K562 (cell line): Measurements from ENCODE around the gene PILRA. TPM values are rescaled to one million over a fixed set of nuclear protein-coding genes. Genes with fewer than 3 reads are reported as not detected.

Experiments used
- ATAC-seq: fragments of 200-7000 bp; cut with Tn5 transposase; 3 replicates; pipeline ENCODE4 v1.9.1; 2020; ENCODE audit warnings: moderate library complexity
- BruUV-seq: library from RNA; stranded (reverse); fragments of 400-500 nt; replicated peaks from 2 replicates; lab custom pipeline; 2021; lab: Mats Ljungman, UMichigan
- CTCF ChIA-PET: fragments of 300-600 bp; formaldehyde crosslinking; extraction: SDS; loops from one replicate; lab custom pipeline; 2021; ENCODE audit warnings: low intra/inter-chr PET ratio; lab: Yijun Ruan, JAX
- POLR2A ChIA-PET: fragments of 300-600, 350-650 bp; sonication (Branson Sonifier 250); formaldehyde crosslinking; extraction: SDS; loops from one replicate; lab custom pipeline; 2021; ENCODE audit warnings: antibody characterized with exemption, inconsistent platforms; lab: Yijun Ruan, JAX
- DNase-seq, 4 experiments: peaks; one replicate each; pipeline versions ENCODE4 v3.0.0 to v3.0.0-alpha.2; 2011 to 2018; ENCODE audit warnings: low spot score in 3 of 4, mixed read lengths in 3 of 4; ENCODE audit errors: extremely low read depth in 1 of 4
- FAIRE-seq: peaks from 2 replicates; lab custom pipeline; 2011; peaks lifted over from hg19 to GRCh38; lab: Jason Lieb, UNC
- H2AFZ ChIP-seq: 2 replicates; pipeline ENCODE4 v1.6.0; 2011; ENCODE audit warnings: low read depth, low read length, control low read depth, inconsistent platforms
- H3K27ac ChIP-seq: fragments of 200-600 bp; 3 replicates; pipeline ENCODE4 v1.8.0; 2011; ENCODE audit warnings: low read depth, mild to moderate bottlenecking, control low read depth, inconsistent platforms, low read length, moderate library complexity, mixed read lengths; ENCODE audit errors: extremely low read depth
- H3K27me3 ChIP-seq, 2 experiments: fragments of 300-600 bp in 1 of 2; 2 replicates in 1 of 2; 3 replicates in 1 of 2; pipeline versions ENCODE4 v1.6.0 to v1.8.0; 2011; ENCODE audit warnings: inconsistent platforms in 2 of 2, low read length in 2 of 2, mild to moderate bottlenecking in 1 of 2, mixed read lengths in 1 of 2, moderate library complexity in 1 of 2; ENCODE audit not compliant: control insufficient read depth in 2 of 2, insufficient read depth in 2 of 2
- H3K36me3 ChIP-seq: fragments of 300-600 bp; 3 replicates; pipeline ENCODE4 v1.8.0; 2011; ENCODE audit warnings: mild to moderate bottlenecking, low read length, inconsistent platforms; ENCODE audit not compliant: control insufficient read depth, insufficient read depth
- H3K4me1 ChIP-seq, 2 experiments: fragments of 200-600 bp in 1 of 2; replicated peaks in 1 of 2; 2 replicates in 1 of 2; 3 replicates in 1 of 2; pipeline versions ENCODE4 v1.5.1 to v1.8.0; 2011; ENCODE audit warnings: inconsistent platforms in 2 of 2, low read length in 2 of 2, mild to moderate bottlenecking in 1 of 2, mixed read lengths in 1 of 2, moderate library complexity in 1 of 2; ENCODE audit not compliant: control insufficient read depth in 2 of 2, insufficient read depth in 2 of 2
- H3K4me2 ChIP-seq: 2 replicates; pipeline ENCODE4 v1.6.1; 2011; ENCODE audit warnings: low read length, control low read depth, inconsistent platforms, mixed read lengths; ENCODE audit not compliant: insufficient read depth
- H3K4me3 ChIP-seq: fragments of 200-600 bp; sonication (generic), shearing (Covaris generic); 2 replicates; pipeline ENCODE4 v1.5.1; 2016; ENCODE audit warnings: control low read depth, inconsistent platforms
- H3K79me2 ChIP-seq: fragments of 200-600 bp; 3 replicates; pipeline ENCODE4 v1.8.0; 2011; ENCODE audit warnings: low read length, inconsistent platforms; ENCODE audit not compliant: control insufficient read depth, insufficient read depth
- H3K9ac ChIP-seq, 2 experiments: 2 replicates each; pipeline versions ENCODE4 v1.6.0 to v1.6.1; 2011; ENCODE audit warnings: low read depth in 2 of 2, low read length in 2 of 2, control low read depth in 1 of 2, inconsistent platforms in 1 of 2, mild to moderate bottlenecking in 1 of 2, mixed read lengths in 1 of 2; ENCODE audit not compliant: insufficient read depth in 1 of 2
- H3K9me1 ChIP-seq: one replicate; pipeline ENCODE4 v1.6.0; 2011; ENCODE audit warnings: inconsistent platforms, mild to moderate bottlenecking, low read length, moderate library complexity; ENCODE audit not compliant: control insufficient read depth, insufficient read depth
- H3K9me3 ChIP-seq: replicated peaks from 2 replicates; pipeline ENCODE4 v1.5.1; 2011; ENCODE audit warnings: low read depth, low read length, inconsistent platforms; ENCODE audit not compliant: control insufficient read depth, insufficient read depth
- H4K20me1 ChIP-seq: replicated peaks from 2 replicates; pipeline ENCODE4 v1.6.1; 2011; ENCODE audit warnings: low read length, inconsistent platforms, mixed read lengths; ENCODE audit not compliant: control insufficient read depth, insufficient read depth
- CEBPB ChIP-seq: fragments of 450-650 bp; IDR thresholded peaks from 2 replicates; pipeline ENCODE4 v1.6.1; 2016; ENCODE audit warnings: missing genetic modification characterization, missing compliant biosample characterization
- WGBS: fragments of 100-300 bp; shearing (Covaris generic); methylation state at CpG from one replicate; pipeline ENCODE4 v1.1.6; 2016; ENCODE audit warnings: low coverage, mixed read lengths; ENCODE audit not compliant: insufficient coverage; ENCODE audit errors: missing lambda C conversion rate; 5-methylcytosine and 5-hydroxymethylcytosine counted together
- in situ Hi-C: fragments of 300-500 bp; cut with MboI; formaldehyde crosslinking; loops from 4 replicates; pipeline ENCODE4 v1.15.0; 2018; ENCODE audit warnings: inconsistent platforms, mixed read lengths
- intact Hi-C: fragments of 100-400 bp; cut with micrococcal nuclease; formaldehyde crosslinking; loops from 2 replicates; pipeline ENCODE4 v1.14.2; 2022
- polyA plus RNA-seq, 8 experiments: library from polyadenylated mRNA; depleted of rRNA in 4 of 8; stranded (reverse) in 5 of 8; unstranded in 3 of 8; fragments of >200 nt; fragmentation: Nextera tagmentation in 2 of 8; fragmentation: Illumina TruSeq in 1 of 8; extraction: Ambion mirVana in 2 of 8; extraction: Trizol in 1 of 8; gene quantifications; 2 replicates each; pipeline versions ENCODE4 v1.2.1 to v1.2.3, GENCODE V29; 2011 to 2014; ENCODE audit warnings: inconsistent platforms in 1 of 8, missing spikeins in 1 of 8
- total RNA-seq, 7 experiments: library from RNA; depleted of rRNA in 6 of 7; stranded (reverse); fragments of >200 nt in 6 of 7; fragmentation: Illumina TruSeq in 2 of 7; extraction: Trizol in 2 of 7; gene quantifications; 2 replicates each; pipeline versions ENCODE4 v1.2.1 to v1.2.3, GENCODE V29; 2011 to 2021; ENCODE audit warnings: low replicate concordance in 1 of 7
- TF ChIP-seq, protein P1 (sequence below), 3 experiments: fragments of 200-800 bp in 1 of 3; fragments of 250-450 bp in 1 of 3; fragments of 450-650 bp in 1 of 3; sonication (Bioruptor Pico) in 1 of 3; sonication (Bioruptor generic) in 1 of 3; formaldehyde crosslinking in 1 of 3; IDR thresholded peaks; 2 replicates each; pipeline versions ENCODE4 v1.6.1 to v1.8.0; 2016 to 2022; ENCODE audit warnings: mild to moderate bottlenecking in 2 of 3, missing genetic modification characterization in 2 of 3, missing compliant biosample characterization in 1 of 3, moderate library complexity in 1 of 3

PILRA gene
- total and polyA plus RNA-seq, 9 of the 15 experiments (the other 6 are each of a cell fraction or from before 2014, with no cell fraction given), result 0.13 to 1.8 (median 0.62) TPM

DNA sequence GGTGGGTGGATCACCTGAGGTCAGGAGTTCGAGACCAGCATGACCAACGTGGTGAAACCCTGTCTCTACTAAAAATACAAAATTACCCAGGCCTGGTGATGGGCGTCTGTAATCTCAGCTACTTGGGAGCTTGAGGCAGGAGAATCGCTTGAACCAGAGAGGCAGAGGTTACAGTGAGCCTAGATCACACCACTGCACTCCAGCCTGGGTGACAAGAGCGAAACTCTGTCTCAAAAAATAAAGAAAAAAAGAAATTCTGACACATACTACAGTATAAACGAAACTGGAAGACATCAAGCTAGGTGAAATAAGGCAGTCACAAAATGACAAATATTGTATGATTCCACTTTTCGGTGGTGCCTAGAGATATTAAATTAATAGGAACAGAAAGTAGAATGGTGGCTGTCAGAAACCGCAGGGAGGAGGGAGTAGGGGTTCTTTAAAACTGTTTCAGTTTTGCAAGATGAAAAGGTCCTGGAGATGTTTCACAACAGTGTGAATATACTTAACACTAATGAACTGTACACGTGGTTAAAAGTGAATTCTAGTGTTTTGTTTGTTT, 23.2 kb downstream of the PILRA start:
- FAIRE-seq (no peak), DNase-seq (no peak)
- H3K4me3 ChIP-seq, result no peak overlapping the region
- CTCF ChIA-PET, result no interaction called here
- intact Hi-C loops (no loop called here), in situ Hi-C loops (no loop called here)
- H2AFZ ChIP-seq, result no peak overlapping the region
- no peaks in the 10 kb centered on the region for H4K20me1 ChIP-seq
- H3K9me1 ChIP-seq, result no peaks in the 10 kb centered on the region
- POLR2A ChIA-PET, result interaction anchor here (1.5 kb wide), 1 partner anchor 10 kb away, joined by 4 read pairs; no protein-coding TSS in a partner anchor
- H3K4me2 ChIP-seq, result no peak overlapping the region
- H3K36me3 ChIP-seq, result no peaks in the 10 kb centered on the region
- TF ChIP-seq, protein P1, sequence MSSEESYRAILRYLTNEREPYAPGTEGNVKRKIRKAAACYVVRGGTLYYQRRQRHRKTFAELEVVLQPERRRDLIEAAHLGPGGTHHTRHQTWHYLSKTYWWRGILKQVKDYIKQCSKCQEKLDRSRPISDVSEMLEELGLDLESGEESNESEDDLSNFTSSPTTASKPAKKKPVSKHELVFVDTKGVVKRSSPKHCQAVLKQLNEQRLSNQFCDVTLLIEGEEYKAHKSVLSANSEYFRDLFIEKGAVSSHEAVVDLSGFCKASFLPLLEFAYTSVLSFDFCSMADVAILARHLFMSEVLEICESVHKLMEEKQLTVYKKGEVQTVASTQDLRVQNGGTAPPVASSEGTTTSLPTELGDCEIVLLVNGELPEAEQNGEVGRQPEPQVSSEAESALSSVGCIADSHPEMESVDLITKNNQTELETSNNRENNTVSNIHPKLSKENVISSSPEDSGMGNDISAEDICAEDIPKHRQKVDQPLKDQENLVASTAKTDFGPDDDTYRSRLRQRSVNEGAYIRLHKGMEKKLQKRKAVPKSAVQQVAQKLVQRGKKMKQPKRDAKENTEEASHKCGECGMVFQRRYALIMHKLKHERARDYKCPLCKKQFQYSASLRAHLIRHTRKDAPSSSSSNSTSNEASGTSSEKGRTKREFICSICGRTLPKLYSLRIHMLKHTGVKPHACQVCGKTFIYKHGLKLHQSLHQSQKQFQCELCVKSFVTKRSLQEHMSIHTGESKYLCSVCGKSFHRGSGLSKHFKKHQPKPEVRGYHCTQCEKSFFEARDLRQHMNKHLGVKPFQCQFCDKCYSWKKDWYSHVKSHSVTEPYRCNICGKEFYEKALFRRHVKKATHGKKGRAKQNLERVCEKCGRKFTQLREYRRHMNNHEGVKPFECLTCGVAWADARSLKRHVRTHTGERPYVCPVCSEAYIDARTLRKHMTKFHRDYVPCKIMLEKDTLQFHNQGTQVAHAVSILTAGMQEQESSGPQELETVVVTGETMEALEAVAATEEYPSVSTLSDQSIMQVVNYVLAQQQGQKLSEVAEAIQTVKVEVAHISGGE (CRISPR knock-in tag; IDR thresholded peaks at IDR 0.05), result no peak
- peak; percentile 56 for TF ChIP-seq CEBPB (tag)
- TF ChIP-seq, all 486 proteins: peak for 1
- peaks cover 0 to 14% of the 10 kb centered on the region in 2 experiments; a peak in 2 of 5 replicates for H3K4me1 ChIP-seq
- WGBS, result 16% methylated on average over 9 of the region's 9 CpGs
- H3K9ac ChIP-seq, result no peak overlapping the region
- ATAC-seq, result no peak
- H3K27me3 ChIP-seq, result peaks cover 11 to 13% of the 10 kb centered on the region in 2 experiments; a peak in 4 of 5 replicates
- BruUV-seq, result no TSS peak
- H3K9me3 ChIP-seq, result no peaks in the 10 kb centered on the region
- no peaks in the 10 kb centered on the region for H3K79me2 ChIP-seq
- no peak overlapping the region for H3K27ac ChIP-seq
